Panc1 (cell line): ENCODE data around the gene GCNT4. TPM values are rescaled to one million over a fixed set of nuclear protein-coding genes. Genes with fewer than 3 reads are reported as not detected.

Experiments
- ATAC-seq: fragments of 200-7000 bp; cut with Tn5 transposase; 2 replicates; pipeline ENCODE4 v1.9.1; 2020; ENCODE audit warnings: mild to moderate bottlenecking, moderate library complexity
- BruUV-seq: library from RNA; stranded (reverse); fragments of 400-500 nt; replicated peaks from 2 replicates; lab custom pipeline; 2021; lab: Mats Ljungman, UMichigan
- CTCF ChIA-PET: fragments of 300-600 bp; sonication (Branson Sonifier 250); formaldehyde crosslinking; loops from one replicate; lab custom pipeline; 2022; ENCODE audit warnings: antibody characterized with exemption; lab: Charles Lee
- POLR2A ChIA-PET: fragments of 300-600 bp; sonication (Branson Sonifier 250); formaldehyde crosslinking; loops from one replicate; lab custom pipeline; 2022; ENCODE audit warnings: antibody characterized with exemption; lab: Charles Lee
- DNase-seq: peaks from one replicate; pipeline ENCODE4 v3.0.0-alpha.2; 2010; ENCODE audit warnings: low read depth, low spot score
- H3K27ac ChIP-seq: 2 replicates; pipeline ENCODE4 v1.5.1; 2011; ENCODE audit warnings: mild to moderate bottlenecking, low read length, inconsistent platforms
- H3K27me3 ChIP-seq: fragments of 200-500 bp; sonication (Bioruptor generic); 2 replicates; pipeline ENCODE4 v1.6.0; 2014; ENCODE audit warnings: low read length, inconsistent platforms; ENCODE audit not compliant: control insufficient read depth, insufficient read depth
- H3K36me3 ChIP-seq: fragments of 200-500 bp; sonication (Bioruptor generic); 2 replicates; pipeline ENCODE4 v1.5.1; 2014; ENCODE audit warnings: inconsistent platforms, mild to moderate bottlenecking, low read length, moderate library complexity; ENCODE audit not compliant: control insufficient read depth, insufficient read depth
- H3K4me1 ChIP-seq: 2 replicates; pipeline ENCODE4 v1.5.1; 2011; ENCODE audit warnings: inconsistent platforms, mild to moderate bottlenecking, low read length, moderate library complexity; ENCODE audit not compliant: control insufficient read depth, insufficient read depth
- H3K4me3 ChIP-seq, 2 experiments: 2 replicates each; pipeline ENCODE4 v1.5.1; 2011 to 2012; ENCODE audit warnings: low read depth in 2 of 2, low read length in 2 of 2, mild to moderate bottlenecking in 2 of 2, inconsistent platforms in 1 of 2, moderate library complexity in 1 of 2
- H3K9me3 ChIP-seq: fragments of 200-500 bp; sonication (Bioruptor generic); 2 replicates; pipeline ENCODE4 v1.5.1; 2014; ENCODE audit warnings: low read depth, mild to moderate bottlenecking, inconsistent platforms, low read length, moderate library complexity; ENCODE audit not compliant: control insufficient read depth, insufficient read depth
- CTCF ChIP-seq: fragments of 450-650 bp; IDR thresholded peaks from 2 replicates; pipeline ENCODE4 v1.5.1; 2017; ENCODE audit warnings: mild to moderate bottlenecking
- POLR2AphosphoS5 ChIP-seq: IDR thresholded peaks from 2 replicates; pipeline ENCODE4 v1.6.1; 2012; ENCODE audit warnings: mild to moderate bottlenecking, low read depth, low read length, moderate library complexity
- SIN3A ChIP-seq: IDR thresholded peaks from 2 replicates; pipeline ENCODE4 v1.6.1; 2012; ENCODE audit warnings: low read depth, mild to moderate bottlenecking, low read length, moderate library complexity, borderline replicate concordance; ENCODE audit not compliant: insufficient read depth
- TCF7L2 ChIP-seq: IDR thresholded peaks from 2 replicates; pipeline ENCODE4 v1.6.1; 2011; ENCODE audit warnings: mild to moderate bottlenecking, low read depth, low read length, inconsistent platforms
- in situ Hi-C: cut with HindIII; loops from 2 replicates; pipeline ENCODE4 v1.10.0; 2016; ENCODE audit warnings: low sequenced_read_pairs, low pct_unique_long_range_greater_than_20kb
- intact Hi-C: fragments of 100-400 bp; cut with micrococcal nuclease; formaldehyde crosslinking; loops from one replicate; pipeline ENCODE4 v1.10.0; 2022; ENCODE audit not compliant: unreplicated experiment
- total RNA-seq: library from RNA; stranded (reverse); gene quantifications from one replicate; pipeline ENCODE4 v1.2.1, GENCODE V29; 2021; ENCODE audit not compliant: unreplicated experiment
- TF ChIP-seq, protein P1 (sequence below), 2 experiments: IDR thresholded peaks; 2 replicates each; pipeline ENCODE4 v1.6.1; 2011 to 2012; ENCODE audit warnings: low read depth in 2 of 2, control low read depth in 1 of 2, low read length in 1 of 2, mild to moderate bottlenecking in 1 of 2, moderate library complexity in 1 of 2; ENCODE audit not compliant: insufficient read depth in 1 of 2

GCNT4 gene
- total RNA-seq, 1 experiment from 2014 or later, result 0.33 TPM

- in situ Hi-C loops, result no loop called here
- no peak for DNase-seq
Measured at GRCh38 chr5:75062925-75063531, 10.7 kb upstream of the GCNT4 start.

DNA sequence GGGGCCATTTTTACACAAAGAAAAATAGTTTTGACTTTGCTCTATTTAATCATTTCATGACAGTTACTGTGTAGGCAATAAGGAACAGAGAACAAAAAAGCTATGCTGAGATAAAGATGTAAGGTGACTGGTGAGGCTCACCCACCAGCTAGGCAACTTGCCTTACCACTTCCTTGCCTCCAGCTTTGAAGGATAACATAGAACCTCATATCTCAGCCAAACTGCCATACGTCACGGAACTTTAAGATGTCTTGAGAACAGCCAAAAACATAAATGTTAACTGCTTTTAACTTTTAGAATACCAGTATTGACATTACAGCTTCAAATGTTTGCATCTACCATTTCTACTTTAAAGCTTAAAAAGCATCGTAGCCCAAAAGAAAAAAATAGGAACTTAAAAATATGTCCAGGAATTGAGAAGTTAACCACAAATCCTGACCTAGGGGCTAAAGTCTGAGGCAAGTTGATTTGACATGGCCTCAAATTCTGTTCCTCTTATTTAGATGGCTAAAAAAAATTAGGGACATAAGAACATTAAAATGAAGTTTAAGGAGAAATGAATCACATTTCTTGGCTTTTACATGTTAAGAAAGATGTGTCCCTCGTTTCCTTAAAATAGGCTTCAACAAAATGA, 7.7 kb upstream of the GCNT4 start:
- CTCF ChIA-PET, result interaction anchor here (0.6 kb wide), 2 partner anchors 10 kb away, joined by 3 to 4 read pairs; no protein-coding TSS in a partner anchor
- BruUV-seq, result no TSS peak

More at GRCh38 chr5:75062925-75063531, 10.7 kb upstream of the GCNT4 start:
- ATAC-seq, result no peak
- ChIA-PET CTCF (no interaction called here), POLR2A (no interaction called here)
- intact Hi-C loops, result no loop called here
- TF ChIP-seq, protein P1, sequence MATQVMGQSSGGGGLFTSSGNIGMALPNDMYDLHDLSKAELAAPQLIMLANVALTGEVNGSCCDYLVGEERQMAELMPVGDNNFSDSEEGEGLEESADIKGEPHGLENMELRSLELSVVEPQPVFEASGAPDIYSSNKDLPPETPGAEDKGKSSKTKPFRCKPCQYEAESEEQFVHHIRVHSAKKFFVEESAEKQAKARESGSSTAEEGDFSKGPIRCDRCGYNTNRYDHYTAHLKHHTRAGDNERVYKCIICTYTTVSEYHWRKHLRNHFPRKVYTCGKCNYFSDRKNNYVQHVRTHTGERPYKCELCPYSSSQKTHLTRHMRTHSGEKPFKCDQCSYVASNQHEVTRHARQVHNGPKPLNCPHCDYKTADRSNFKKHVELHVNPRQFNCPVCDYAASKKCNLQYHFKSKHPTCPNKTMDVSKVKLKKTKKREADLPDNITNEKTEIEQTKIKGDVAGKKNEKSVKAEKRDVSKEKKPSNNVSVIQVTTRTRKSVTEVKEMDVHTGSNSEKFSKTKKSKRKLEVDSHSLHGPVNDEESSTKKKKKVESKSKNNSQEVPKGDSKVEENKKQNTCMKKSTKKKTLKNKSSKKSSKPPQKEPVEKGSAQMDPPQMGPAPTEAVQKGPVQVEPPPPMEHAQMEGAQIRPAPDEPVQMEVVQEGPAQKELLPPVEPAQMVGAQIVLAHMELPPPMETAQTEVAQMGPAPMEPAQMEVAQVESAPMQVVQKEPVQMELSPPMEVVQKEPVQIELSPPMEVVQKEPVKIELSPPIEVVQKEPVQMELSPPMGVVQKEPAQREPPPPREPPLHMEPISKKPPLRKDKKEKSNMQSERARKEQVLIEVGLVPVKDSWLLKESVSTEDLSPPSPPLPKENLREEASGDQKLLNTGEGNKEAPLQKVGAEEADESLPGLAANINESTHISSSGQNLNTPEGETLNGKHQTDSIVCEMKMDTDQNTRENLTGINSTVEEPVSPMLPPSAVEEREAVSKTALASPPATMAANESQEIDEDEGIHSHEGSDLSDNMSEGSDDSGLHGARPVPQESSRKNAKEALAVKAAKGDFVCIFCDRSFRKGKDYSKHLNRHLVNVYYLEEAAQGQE (IDR thresholded peaks at IDR 0.05; ENCODE audit: insufficient read depth in 1 of 2, low read depth in 2 of 2, low read length in 1 of 2), result no peak
- no peak for TF ChIP-seq CTCF
- TF ChIP-seq POLR2AphosphoS5, result no peak
- H3K4me1 ChIP-seq, result no peaks in the 10 kb centered on the region
- no peak overlapping the region for H3K27ac ChIP-seq
- H3K4me3 ChIP-seq, result no peak overlapping the region
- H3K36me3 ChIP-seq, result no peaks in the 10 kb centered on the region
- BruUV-seq, result no TSS peak
- H3K27me3 ChIP-seq, result no peaks in the 10 kb centered on the region; the same call in 1 of the 2 replicates
- no peaks in the 10 kb centered on the region for H3K9me3 ChIP-seq

More for the DNA sequence above, 7.7 kb upstream of the GCNT4 start:
- DNase-seq, result no peak
- ATAC-seq, result no peak
- no peaks in the 10 kb centered on the region for H3K36me3 ChIP-seq
- H3K9me3 ChIP-seq, result no peaks in the 10 kb centered on the region
- TF ChIP-seq POLR2AphosphoS5 (no peak), SIN3A (no peak), TCF7L2 (no peak), CTCF (no peak)
- TF ChIP-seq, protein P1 (IDR thresholded peaks at IDR 0.05; ENCODE audit: insufficient read depth in 1 of 2, low read depth in 2 of 2, low read length in 1 of 2), result no peak
- POLR2A ChIA-PET, result no interaction called here
- H3K4me1 ChIP-seq, result no peaks in the 10 kb centered on the region
- H3K27me3 ChIP-seq, result no peaks in the 10 kb centered on the region; the same call in 1 of the 2 replicates
- intact Hi-C loops (no loop called here), in situ Hi-C loops (no loop called here)
- H3K4me3 ChIP-seq, result no peak overlapping the region
- H3K27ac ChIP-seq, result no peak overlapping the region
